ENCODE data around the gene CAMK2D. TPM values are rescaled to one million over a fixed set of nuclear protein-coding genes. Genes with fewer than 3 reads are reported as not detected.

The CAMK2D gene
- polyA plus RNA-seq, 3 donors, result 10.4 to 30.6 (median 19.6) TPM

GRCh38 chr4:113405874-113406722 lies 355.4 kb downstream of the CAMK2D start:
- Histone ChIP-seq H3K4me1 (ENCODE audit: control insufficient read depth in 1 of 2, insufficient read depth in 2 of 2, low read length in 2 of 2) (no peaks in the 10 kb centered on the region), H3K9me3 (replicated peaks in 1 of 2; ENCODE audit: control insufficient read depth in 1 of 2, insufficient read depth in 1 of 2, low read length in 2 of 2) (no peaks in the 10 kb centered on the region), H3K27me3 (ENCODE audit: control insufficient read depth in 2 of 2, insufficient read depth in 2 of 2, low read length in 2 of 2) (no peaks in the 10 kb centered on the region), H4K20me1 (ENCODE audit: insufficient read depth, low read length) (no peaks in the 10 kb centered on the region), H2AFZ (ENCODE audit: insufficient read depth, low read depth, low read length, poor library complexity, severe bottlenecking) (no peak overlapping the region), H3K4me3 (replicated peaks in 1 of 3; ENCODE audit: low read depth in 2 of 3, low read length in 3 of 3) (no peak overlapping the region), H3K4me2 (replicated peaks; ENCODE audit: extremely low read depth, low read length, poor library complexity, severe bottlenecking) (no peak overlapping the region), H3K9ac (ENCODE audit: insufficient read depth, low read length, poor library complexity, severe bottlenecking) (no peak overlapping the region), H3K36me3 (replicated peaks in 1 of 2; ENCODE audit: control insufficient read depth in 1 of 2, insufficient read depth in 2 of 2, low read length in 2 of 2) (no peaks in the 10 kb centered on the region), H3K27ac (ENCODE audit: low read depth in 1 of 2, low read length in 2 of 2) (no peak overlapping the region), H3K79me2 (ENCODE audit: insufficient read depth, low read length) (no peaks in the 10 kb centered on the region)
- Mint-ChIP-seq H3K27me3 (ENCODE audit: low read depth in 3 of 3) (peaks cover 0 to 3% (median 0%) of the 10 kb centered on the region in 3 donors), H3K27ac (no peak overlapping the region), H3K9me3 (peaks cover 0 to 2% (median 0%) of the 10 kb centered on the region in 7 donors), H3K4me1 (no peaks in the 10 kb centered on the region), H3K4me3 (no peak overlapping the region), H3K36me3 (no peaks in the 10 kb centered on the region)
- WGBS (ENCODE audit: insufficient coverage), result no CpG with 5 or more reads among the region's 7 CpGs
- TF ChIP-seq, protein P1, sequence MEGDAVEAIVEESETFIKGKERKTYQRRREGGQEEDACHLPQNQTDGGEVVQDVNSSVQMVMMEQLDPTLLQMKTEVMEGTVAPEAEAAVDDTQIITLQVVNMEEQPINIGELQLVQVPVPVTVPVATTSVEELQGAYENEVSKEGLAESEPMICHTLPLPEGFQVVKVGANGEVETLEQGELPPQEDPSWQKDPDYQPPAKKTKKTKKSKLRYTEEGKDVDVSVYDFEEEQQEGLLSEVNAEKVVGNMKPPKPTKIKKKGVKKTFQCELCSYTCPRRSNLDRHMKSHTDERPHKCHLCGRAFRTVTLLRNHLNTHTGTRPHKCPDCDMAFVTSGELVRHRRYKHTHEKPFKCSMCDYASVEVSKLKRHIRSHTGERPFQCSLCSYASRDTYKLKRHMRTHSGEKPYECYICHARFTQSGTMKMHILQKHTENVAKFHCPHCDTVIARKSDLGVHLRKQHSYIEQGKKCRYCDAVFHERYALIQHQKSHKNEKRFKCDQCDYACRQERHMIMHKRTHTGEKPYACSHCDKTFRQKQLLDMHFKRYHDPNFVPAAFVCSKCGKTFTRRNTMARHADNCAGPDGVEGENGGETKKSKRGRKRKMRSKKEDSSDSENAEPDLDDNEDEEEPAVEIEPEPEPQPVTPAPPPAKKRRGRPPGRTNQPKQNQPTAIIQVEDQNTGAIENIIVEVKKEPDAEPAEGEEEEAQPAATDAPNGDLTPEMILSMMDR (IDR thresholded peaks at IDR 0.05), result no peak
- DNase-seq, result no peak
- intact Hi-C loops (cut with micrococcal nuclease), result no loop called here

GRCh38 chr4:113404841-113405240 lies 356.7 kb downstream of the CAMK2D start:
- no peak overlapping the region for H2AFZ ChIP-seq (ENCODE audit: insufficient read depth, low read depth, low read length, poor library complexity, severe bottlenecking)
- no peaks in the 10 kb centered on the region for H3K9me3 ChIP-seq (replicated peaks in 1 of 2; ENCODE audit: control insufficient read depth in 1 of 2, insufficient read depth in 1 of 2, low read length in 2 of 2)
- TF ChIP-seq, protein P1 (IDR thresholded peaks at IDR 0.05), result no peak
- Mint-ChIP-seq H3K27ac (no peak overlapping the region), H3K27me3 (ENCODE audit: low read depth in 3 of 3) (peaks cover 0 to 3% (median 0%) of the 10 kb centered on the region in 3 donors), H3K4me1 (no peaks in the 10 kb centered on the region), H3K36me3 (no peaks in the 10 kb centered on the region), H3K4me3 (no peak overlapping the region), H3K9me3 (peaks cover 0 to 5% (median 0%) of the 10 kb centered on the region in 7 donors)
- no peak overlapping the region for H3K4me3 ChIP-seq (replicated peaks in 1 of 3; ENCODE audit: low read depth in 2 of 3, low read length in 3 of 3)
- H3K27me3 ChIP-seq (ENCODE audit: control insufficient read depth in 2 of 2, insufficient read depth in 2 of 2, low read length in 2 of 2), result no peaks in the 10 kb centered on the region
- H3K4me1 ChIP-seq (ENCODE audit: control insufficient read depth in 1 of 2, insufficient read depth in 2 of 2, low read length in 2 of 2), result no peaks in the 10 kb centered on the region
- no peak for DNase-seq
- H3K27ac ChIP-seq (ENCODE audit: low read depth in 1 of 2, low read length in 2 of 2), result no peak overlapping the region
- H3K4me2 ChIP-seq (replicated peaks; ENCODE audit: extremely low read depth, low read length, poor library complexity, severe bottlenecking), result no peak overlapping the region
- no peak overlapping the region for H3K9ac ChIP-seq (ENCODE audit: insufficient read depth, low read length, poor library complexity, severe bottlenecking)
- H3K79me2 ChIP-seq (ENCODE audit: insufficient read depth, low read length), result no peaks in the 10 kb centered on the region
- intact Hi-C loops (cut with micrococcal nuclease), result no loop called here
- no peaks in the 10 kb centered on the region for H3K36me3 ChIP-seq (replicated peaks in 1 of 2; ENCODE audit: control insufficient read depth in 1 of 2, insufficient read depth in 2 of 2, low read length in 2 of 2)
- H4K20me1 ChIP-seq (ENCODE audit: insufficient read depth, low read length), result no peaks in the 10 kb centered on the region
- no CpG with 5 or more reads among the region's 2 CpGs for WGBS (ENCODE audit: insufficient coverage)

Measured in CD14-positive monocyte (primary cell).